Choroid plexus epithelial cell (primary cell): Measurements from ENCODE around the gene DNAH14.

ENCODE experiments used
- DNase-seq: peaks from one replicate; pipeline ENCODE4 v3.0.0-alpha.2; 2010; ENCODE audit warnings: low read depth
- H3K4me3 ChIP-seq: 2 replicates; pipeline ENCODE4 v1.5.1; 2011; ENCODE audit warnings: low read depth, mild to moderate bottlenecking, control low read depth, low read length, moderate library complexity
- TF ChIP-seq, protein P1 (sequence below): conservative IDR thresholded peaks from 2 replicates; pipeline ENCODE4 v1.5.1; 2011; ENCODE audit warnings: low read depth, mild to moderate bottlenecking, control low read depth, inconsistent platforms, low read length, moderate library complexity

The DNAH14 gene

DNA sequence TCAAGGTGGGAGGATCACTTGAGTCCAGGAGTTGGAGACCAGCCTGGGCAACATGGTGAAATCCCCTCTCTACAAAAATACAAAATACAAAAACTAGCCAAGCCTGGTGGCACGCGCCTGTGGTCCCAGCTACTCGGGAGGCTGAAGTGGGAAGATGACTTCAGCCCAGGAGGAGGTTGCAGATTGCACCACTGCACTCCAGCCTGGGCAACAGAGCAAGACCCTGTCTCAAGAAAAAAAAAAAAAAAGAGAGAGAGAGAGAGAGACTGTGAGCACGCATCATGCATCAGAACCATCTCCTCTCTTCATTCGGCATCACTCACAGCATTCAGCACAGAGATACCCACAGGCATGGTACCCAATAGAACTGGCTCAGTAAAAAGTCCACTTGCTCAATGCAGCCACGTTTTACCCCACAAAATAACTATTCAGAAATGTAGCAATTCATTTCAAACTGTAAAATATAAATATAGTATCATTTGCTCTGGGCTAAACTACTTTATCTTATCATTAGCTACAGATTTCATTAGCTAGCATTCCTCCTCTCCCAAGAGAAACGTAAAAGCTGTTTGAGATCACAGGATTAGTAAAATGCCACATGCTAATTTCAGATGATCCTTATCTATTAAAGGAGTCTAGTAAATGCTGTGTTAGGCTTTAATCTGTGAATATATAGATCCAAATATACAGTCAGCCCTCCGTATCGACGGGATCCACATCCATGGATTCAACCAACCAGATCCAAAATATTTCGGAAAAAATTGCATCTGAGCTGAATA, 486.7 kb downstream of the DNAH14 start:
- TF ChIP-seq, protein P1, sequence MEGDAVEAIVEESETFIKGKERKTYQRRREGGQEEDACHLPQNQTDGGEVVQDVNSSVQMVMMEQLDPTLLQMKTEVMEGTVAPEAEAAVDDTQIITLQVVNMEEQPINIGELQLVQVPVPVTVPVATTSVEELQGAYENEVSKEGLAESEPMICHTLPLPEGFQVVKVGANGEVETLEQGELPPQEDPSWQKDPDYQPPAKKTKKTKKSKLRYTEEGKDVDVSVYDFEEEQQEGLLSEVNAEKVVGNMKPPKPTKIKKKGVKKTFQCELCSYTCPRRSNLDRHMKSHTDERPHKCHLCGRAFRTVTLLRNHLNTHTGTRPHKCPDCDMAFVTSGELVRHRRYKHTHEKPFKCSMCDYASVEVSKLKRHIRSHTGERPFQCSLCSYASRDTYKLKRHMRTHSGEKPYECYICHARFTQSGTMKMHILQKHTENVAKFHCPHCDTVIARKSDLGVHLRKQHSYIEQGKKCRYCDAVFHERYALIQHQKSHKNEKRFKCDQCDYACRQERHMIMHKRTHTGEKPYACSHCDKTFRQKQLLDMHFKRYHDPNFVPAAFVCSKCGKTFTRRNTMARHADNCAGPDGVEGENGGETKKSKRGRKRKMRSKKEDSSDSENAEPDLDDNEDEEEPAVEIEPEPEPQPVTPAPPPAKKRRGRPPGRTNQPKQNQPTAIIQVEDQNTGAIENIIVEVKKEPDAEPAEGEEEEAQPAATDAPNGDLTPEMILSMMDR = no peak
- no peak overlapping the region for H3K4me3 ChIP-seq
- DNase-seq = no peak

DNA sequence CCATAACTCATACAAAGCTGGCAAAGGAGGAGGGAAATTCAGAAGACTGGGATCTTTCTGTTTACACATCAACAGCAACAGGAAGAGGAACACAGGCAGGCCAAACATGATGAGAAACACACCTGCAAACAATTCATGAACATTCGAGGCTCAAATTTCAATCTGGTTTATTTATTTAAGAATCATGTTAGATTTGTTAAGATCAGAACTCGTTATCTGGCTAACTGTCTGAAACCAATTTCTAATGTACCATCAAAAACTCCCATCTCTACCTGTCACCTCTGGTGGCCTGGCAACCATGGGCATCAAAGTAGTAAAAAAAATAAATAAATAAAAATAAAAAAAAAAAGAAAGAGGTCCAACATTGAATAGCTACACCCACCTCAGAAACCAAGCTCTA, 488.6 kb downstream of the DNAH14 start:
- DNase-seq = no peak
- H3K4me3 ChIP-seq = no peak overlapping the region
- TF ChIP-seq, protein P1 = no peak

DNA sequence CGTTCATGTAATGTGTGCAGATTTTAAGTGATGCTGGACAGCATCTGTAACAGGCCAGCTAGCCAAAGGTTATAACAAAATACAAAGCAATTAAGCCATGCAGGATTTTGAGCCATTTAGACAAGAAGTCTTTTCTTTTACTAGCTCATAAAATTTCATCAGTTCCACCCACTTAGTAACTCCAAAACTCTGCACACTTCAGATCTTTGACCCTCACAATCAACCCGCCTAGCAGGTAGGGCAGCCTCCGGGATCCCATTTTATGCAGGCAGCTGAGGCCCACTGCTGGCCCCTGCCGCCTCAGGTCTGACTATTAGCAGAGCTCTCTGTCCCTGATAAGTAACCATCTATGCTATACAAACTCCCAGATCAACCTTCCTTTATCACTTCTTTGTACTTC, 489.1 kb downstream of the DNAH14 start:
- TF ChIP-seq, protein P1 = no peak
- no peak overlapping the region for H3K4me3 ChIP-seq
- DNase-seq = no peak

DNA sequence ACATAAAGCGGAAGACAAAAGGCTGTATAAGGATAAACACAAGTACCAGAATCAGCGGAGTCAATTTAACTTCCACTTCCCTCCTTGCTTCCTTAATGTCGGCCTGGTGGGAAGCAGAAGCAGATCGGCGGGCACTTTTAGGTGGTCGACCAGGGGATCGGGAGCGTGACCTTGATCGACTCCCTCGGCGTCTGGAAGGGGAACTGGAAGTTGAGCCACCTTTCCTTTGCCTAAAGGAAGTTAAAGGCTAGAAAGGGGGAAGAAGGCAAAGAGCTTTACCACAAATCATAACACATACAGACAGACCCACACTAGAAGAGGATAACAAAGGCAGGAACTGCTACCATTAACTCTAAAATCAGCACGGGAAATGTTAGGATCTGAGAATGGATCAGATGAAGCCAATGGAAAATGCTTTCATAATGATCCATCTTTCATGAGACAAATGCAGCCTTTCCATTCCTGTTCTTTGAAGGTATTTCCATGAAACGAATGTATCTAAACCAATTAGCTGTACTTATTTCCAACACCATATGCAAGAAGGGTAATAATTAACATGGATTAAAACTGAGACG, 492.6 kb downstream of the DNAH14 start:
- DNase-seq = no peak
- TF ChIP-seq, protein P1 = no peak
- H3K4me3 ChIP-seq = no peak overlapping the region

DNA sequence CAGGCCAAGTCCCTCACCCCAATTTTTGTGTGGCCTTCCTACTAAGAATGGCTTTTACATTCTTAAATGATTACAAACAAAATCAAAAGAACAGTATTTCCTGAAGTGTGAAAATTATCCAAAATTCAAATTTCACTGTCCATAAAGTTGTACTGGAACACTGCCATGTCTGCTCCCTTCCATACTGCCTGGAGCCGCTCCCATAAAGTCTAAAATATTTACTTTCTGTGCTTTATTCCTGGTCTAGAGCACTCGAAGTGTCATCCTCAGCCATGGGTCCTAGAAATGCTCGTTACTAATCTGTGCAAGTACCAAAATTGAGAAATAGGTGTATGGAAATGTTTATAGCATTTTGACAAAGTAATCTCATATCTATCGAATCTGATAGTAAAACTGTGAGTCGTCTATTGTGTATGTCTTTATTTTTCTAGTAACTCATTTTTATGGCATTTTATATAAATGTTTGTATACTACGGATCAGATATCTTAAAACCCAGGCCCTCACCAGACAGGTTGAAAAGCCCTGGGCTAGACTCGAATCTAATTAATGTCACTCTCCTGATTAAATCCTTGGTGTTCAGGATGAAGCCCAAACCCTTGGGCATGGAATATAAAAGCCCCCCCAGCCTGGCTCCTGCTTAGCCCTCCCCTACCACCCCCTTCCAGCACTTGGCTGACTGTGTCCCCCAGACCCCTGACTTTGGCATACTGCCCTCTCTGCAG, 493.5 kb downstream of the DNAH14 start:
- no peak overlapping the region for H3K4me3 ChIP-seq
- DNase-seq = no peak
- TF ChIP-seq, protein P1 = no peak

DNA sequence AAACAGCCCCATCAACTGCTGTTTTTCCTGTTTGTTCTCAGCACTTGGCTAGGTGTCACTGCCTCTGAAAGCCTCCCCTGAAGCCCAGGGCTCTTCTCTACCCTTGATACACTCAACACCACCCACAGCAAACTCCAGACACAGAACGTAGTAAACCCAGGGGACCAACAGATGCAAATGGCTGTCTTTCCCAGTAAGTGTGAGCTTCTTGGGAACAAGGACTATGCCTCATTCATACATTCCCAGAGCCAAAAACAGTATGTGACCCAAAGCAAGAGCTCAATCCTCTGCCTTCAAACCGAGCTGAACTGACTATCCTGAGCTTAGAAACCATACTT, 494.0 kb downstream of the DNAH14 start:
- TF ChIP-seq, protein P1 = no peak
- DNase-seq = no peak
- no peak overlapping the region for H3K4me3 ChIP-seq
